GM12872 (cell line): Measurements from ENCODE around the gene AMIGO2.

ENCODE experiments used
- CTCF ChIP-seq: IDR thresholded peaks from 3 replicates; pipeline ENCODE4 v1.5.1; 2011; ENCODE audit warnings: low read depth, mild to moderate bottlenecking, low read length, moderate library complexity; ENCODE audit not compliant: insufficient read depth

The AMIGO2 gene

GRCh38 chr12:47079468-47079980 lies at the start of gene AMIGO2, which contains the start of gene PCED1B:
AMIGO2 (minus strand) TSS chr12:47079959; CDS start chr12:47079002, 957 bp downstream.
PCED1B (plus strand) TSS chr12:47079621; CDS start chr12:47235064, 155,443 bp downstream.
- peak; percentile 46 for TF ChIP-seq CTCF

GRCh38 chr12:47126246-47126645 lies 46.5 kb upstream of the AMIGO2 start:
- TF ChIP-seq CTCF, result no peak

- no peak for TF ChIP-seq CTCF
Observed at GRCh38 chr12:47124451-47124850, 44.7 kb upstream of the AMIGO2 start.

- TF ChIP-seq CTCF, result no peak
Observed at GRCh38 chr12:47123730-47124129, 44.0 kb upstream of the AMIGO2 start.

- TF ChIP-seq CTCF, result no peak
Observed at GRCh38 chr12:47122602-47123001, 42.8 kb upstream of the AMIGO2 start.

GRCh38 chr12:47121146-47121545 lies 41.4 kb upstream of the AMIGO2 start:
- TF ChIP-seq CTCF, result no peak

GRCh38 chr12:47120736-47121135 lies 41.0 kb upstream of the AMIGO2 start:
- no peak for TF ChIP-seq CTCF
